Left lung (tissue), 10 donors: ENCODE measurements around the gene UNC5CL. TPM values are rescaled to one million over a fixed set of nuclear protein-coding genes. Genes with fewer than 3 reads are reported as not detected.

Experiments used
- ATAC-seq: fragments of 200-7000 bp; cut with Tn5 transposase; one replicate; pipeline ENCODE4 v1.9.1; 2020; ENCODE audit warnings: moderate library complexity
- DNase-seq, 4 donors: peaks; one replicate each; pipeline ENCODE4 v3.0.0-alpha.2; 2013 to 2020
- H3K27ac ChIP-seq, 2 donors: fragments of 200-600 bp; sonication (generic) in 1 of 2; one replicate each; pipeline versions ENCODE4 v1.5.0 to v1.8.0; 2020 to 2021
- H3K27me3 ChIP-seq, 2 donors: fragments of 200-600 bp; sonication (generic) in 1 of 2; one replicate each; pipeline versions ENCODE4 v1.5.0 to v1.8.0; 2020 to 2021
- H3K36me3 ChIP-seq, 2 donors: fragments of 200-600 bp; sonication (generic) in 1 of 2; one replicate each; pipeline versions ENCODE4 v1.5.0 to v1.8.0; 2020 to 2021
- H3K4me1 ChIP-seq, 2 donors: fragments of 200-600 bp; one replicate each; pipeline ENCODE4 v1.8.0; 2021
- H3K4me3 ChIP-seq, 2 donors: fragments of 200-600 bp; sonication (generic) in 1 of 2; one replicate each; pipeline versions ENCODE4 v1.5.0 to v1.8.0; 2020 to 2021; ENCODE audit warnings: mild to moderate bottlenecking in 1 of 2
- H3K9me3 ChIP-seq, 2 donors: fragments of 200-600 bp; sonication (generic) in 1 of 2; one replicate each; pipeline versions ENCODE4 v1.5.0 to v1.8.0; 2020 to 2021
- intact Hi-C, 2 donors: fragments of 100-400 bp; cut with DNase I; formaldehyde crosslinking; loops; one replicate each; pipeline versions ENCODE4 v1.11.2 to v1.14.2; 2022
- polyA plus RNA-seq, 6 donors: library from polyadenylated mRNA; unstranded; fragments of 120-200 nt; gene quantifications; one replicate each; pipeline ENCODE4 v1.2.1, GENCODE V29; 2013; ENCODE audit not compliant: insufficient read length in 6 of 6
- total RNA-seq, 2 donors: library from RNA; stranded (reverse); fragmentation: NEBNext Ultra II Directional; extraction: Animal tissue kit (Norgen Biotek cat#: 25700); gene quantifications; one replicate each; pipeline ENCODE4 v1.2.1, GENCODE V29; 2021
- TF ChIP-seq, protein P1 (sequence below), 2 donors: fragments of 200-600 bp; sonication (generic) in 1 of 2; IDR thresholded peaks; one replicate each; pipeline versions ENCODE4 v1.5.0 to v1.8.0; 2021; ENCODE audit warnings: antibody characterized with exemption in 2 of 2
- donor health status: DM: no; HTN: yes; CAD: no.
- donor health status: DM: no; HTN: no; CAD: no.

The UNC5CL gene
- total and polyA plus RNA-seq, 8 donors, result 2.3 to 11.8 (median 4.8) TPM

GRCh38 chr6:41040940-41041536 lies 2.0 kb upstream of the UNC5CL start:
- TF ChIP-seq, protein P1, sequence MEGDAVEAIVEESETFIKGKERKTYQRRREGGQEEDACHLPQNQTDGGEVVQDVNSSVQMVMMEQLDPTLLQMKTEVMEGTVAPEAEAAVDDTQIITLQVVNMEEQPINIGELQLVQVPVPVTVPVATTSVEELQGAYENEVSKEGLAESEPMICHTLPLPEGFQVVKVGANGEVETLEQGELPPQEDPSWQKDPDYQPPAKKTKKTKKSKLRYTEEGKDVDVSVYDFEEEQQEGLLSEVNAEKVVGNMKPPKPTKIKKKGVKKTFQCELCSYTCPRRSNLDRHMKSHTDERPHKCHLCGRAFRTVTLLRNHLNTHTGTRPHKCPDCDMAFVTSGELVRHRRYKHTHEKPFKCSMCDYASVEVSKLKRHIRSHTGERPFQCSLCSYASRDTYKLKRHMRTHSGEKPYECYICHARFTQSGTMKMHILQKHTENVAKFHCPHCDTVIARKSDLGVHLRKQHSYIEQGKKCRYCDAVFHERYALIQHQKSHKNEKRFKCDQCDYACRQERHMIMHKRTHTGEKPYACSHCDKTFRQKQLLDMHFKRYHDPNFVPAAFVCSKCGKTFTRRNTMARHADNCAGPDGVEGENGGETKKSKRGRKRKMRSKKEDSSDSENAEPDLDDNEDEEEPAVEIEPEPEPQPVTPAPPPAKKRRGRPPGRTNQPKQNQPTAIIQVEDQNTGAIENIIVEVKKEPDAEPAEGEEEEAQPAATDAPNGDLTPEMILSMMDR (IDR thresholded peaks at IDR 0.05), result no peak
- DNase-seq (no peak), ATAC-seq (no peak)
- Histone ChIP-seq H3K9me3 (no peaks in the 10 kb centered on the region), H3K27ac (peak overlapping the region in 1 of 2 donors; percentile 56), H3K4me1 (no peaks in the 10 kb centered on the region), H3K27me3 (no peaks in the 10 kb centered on the region), H3K36me3 (no peaks in the 10 kb centered on the region), H3K4me3 (no peak overlapping the region)
- intact Hi-C loops, result no loop called here

DNA sequence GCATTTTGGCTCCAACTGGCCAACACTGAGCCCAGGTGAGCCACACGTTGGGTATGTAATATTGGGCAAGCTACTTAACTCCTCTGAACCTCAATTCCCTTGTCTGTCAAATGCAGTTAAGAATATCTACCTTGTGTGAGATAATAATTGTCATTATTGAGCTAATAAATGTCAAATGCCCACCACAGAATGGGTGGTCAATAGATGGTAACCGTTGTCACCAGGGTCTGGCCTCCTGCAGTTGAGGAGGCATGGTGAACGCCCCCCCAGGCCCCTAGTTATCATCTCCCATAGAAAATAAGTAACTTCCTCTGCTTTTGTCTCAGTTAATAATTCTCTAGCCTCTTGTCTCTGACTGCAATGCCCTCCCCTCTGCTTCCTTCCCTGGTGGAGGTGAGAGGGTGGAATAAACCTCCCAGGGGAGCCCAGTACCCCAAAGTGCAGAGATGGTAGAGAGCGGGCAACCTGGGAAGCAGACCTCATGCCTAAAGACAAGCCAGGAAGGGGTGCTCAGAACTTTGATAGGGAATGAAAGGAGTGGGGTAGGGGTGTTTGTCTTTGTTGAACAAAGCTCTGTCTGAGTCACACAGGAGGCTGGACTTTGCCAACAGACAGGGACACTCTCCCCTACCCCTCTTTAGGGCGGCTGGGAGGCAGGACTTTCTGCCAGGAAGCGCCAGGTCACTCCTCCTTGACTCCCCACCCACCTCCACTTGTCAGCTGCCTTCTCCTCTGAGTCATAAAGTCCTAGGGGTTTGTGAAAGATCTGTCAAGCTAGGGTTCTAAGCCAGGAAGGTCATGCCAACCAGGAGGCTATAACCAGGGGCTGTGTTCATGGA lies 1.3 kb upstream of the UNC5CL start:
- Histone ChIP-seq H3K4me1 (no peaks in the 10 kb centered on the region), H3K9me3 (no peaks in the 10 kb centered on the region), H3K27ac (peak overlapping the region; percentile 41 to 56), H3K4me3 (no peak overlapping the region), H3K27me3 (no peaks in the 10 kb centered on the region), H3K36me3 (no peaks in the 10 kb centered on the region)
- intact Hi-C loops, result no loop called here
- TF ChIP-seq, protein P1 (IDR thresholded peaks at IDR 0.05), result no peak
- DNase-seq (peak in 1 of 4 donors; percentile 75), ATAC-seq (peak; percentile 68)

DNA sequence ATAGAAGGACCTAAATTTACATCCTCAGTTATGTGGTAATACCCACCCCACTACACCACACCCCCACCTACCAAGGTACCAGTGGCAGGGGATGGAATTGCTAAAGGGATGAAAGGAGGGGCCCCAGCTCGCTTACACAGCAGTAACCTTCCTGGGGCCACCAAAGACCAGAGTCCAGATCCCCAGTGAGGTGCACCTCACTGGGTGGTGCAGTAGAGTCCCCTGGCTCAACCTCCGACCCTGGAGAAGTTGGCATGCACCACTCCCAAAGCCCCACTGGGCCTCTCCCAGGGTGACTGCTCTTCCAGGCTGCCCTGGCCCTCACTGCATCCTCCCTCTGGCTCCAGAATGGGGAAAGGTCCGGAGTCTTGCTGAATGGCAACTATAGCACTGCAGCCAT lies 816 bp downstream of the UNC5CL start:
- intact Hi-C loops, result no loop called here
- no peak for ATAC-seq
- H3K27ac ChIP-seq, result no peak overlapping the region
- H3K36me3 ChIP-seq, result peaks cover 0 to 4% of the 10 kb centered on the region in 2 donors
- H3K9me3 ChIP-seq, result no peaks in the 10 kb centered on the region
- H3K4me3 ChIP-seq, result peak overlapping the region in 1 of 2 donors; percentile 6
- H3K27me3 ChIP-seq, result no peaks in the 10 kb centered on the region
- H3K4me1 ChIP-seq, result no peaks in the 10 kb centered on the region
- DNase-seq, result no peak
- TF ChIP-seq, protein P1 (IDR thresholded peaks at IDR 0.05), result no peak

- TF ChIP-seq, protein P1 (IDR thresholded peaks at IDR 0.05), result no peak
- intact Hi-C loops, result no loop called here
- no peak overlapping the region for H3K4me3 ChIP-seq
- ATAC-seq (no peak), DNase-seq (no peak)
- H3K27me3 ChIP-seq, result no peaks in the 10 kb centered on the region
- no peak overlapping the region for H3K27ac ChIP-seq
- peaks cover 0 to 4% of the 10 kb centered on the region in 2 donors for H3K36me3 ChIP-seq
- H3K9me3 ChIP-seq, result no peaks in the 10 kb centered on the region
- H3K4me1 ChIP-seq, result no peaks in the 10 kb centered on the region
Observed at GRCh38 chr6:41037107-41037900, 1.7 kb downstream of the UNC5CL start.

- ATAC-seq, result no peak
- H3K27me3 ChIP-seq, result no peaks in the 10 kb centered on the region
- no peaks in the 10 kb centered on the region for H3K4me1 ChIP-seq
- intact Hi-C loops, result no loop called here
- TF ChIP-seq, protein P1 (IDR thresholded peaks at IDR 0.05), result no peak
- peaks cover 0 to 4% of the 10 kb centered on the region in 2 donors for H3K36me3 ChIP-seq
- DNase-seq, result no peak
- no peaks in the 10 kb centered on the region for H3K9me3 ChIP-seq
- no peak overlapping the region for H3K27ac ChIP-seq
- H3K4me3 ChIP-seq, result no peak overlapping the region
Observed at GRCh38 chr6:41036601-41037000, 2.4 kb downstream of the UNC5CL start.
